Mammary epithelial cell (primary cell): ENCODE measurements around the gene DNAJB6.

ENCODE experiments used
- CTCF ChIP-seq, 2 donors: IDR thresholded peaks in 1 of 2; conservative IDR thresholded peaks in 1 of 2; 2 replicates each; pipeline ENCODE4 v1.5.1; 2011 to 2012; ENCODE audit warnings: inconsistent platforms in 2 of 2, low read length in 2 of 2, mild to moderate bottlenecking in 2 of 2, control low read depth in 1 of 2, low read depth in 1 of 2; ENCODE audit not compliant: insufficient read depth in 1 of 2; ENCODE audit errors: extremely low read depth in 1 of 2
- EZH2 ChIP-seq: IDR thresholded peaks from 2 replicates; pipeline ENCODE4 v1.6.1; 2012; ENCODE audit warnings: low read length, inconsistent platforms, borderline replicate concordance

GRCh38 chr7:157407512-157408257, 70.9 kb downstream of the DNAJB6 start:
- TF ChIP-seq CTCF (conservative IDR thresholded peaks at IDR 0.05 in 1 of 2, IDR thresholded peaks at IDR 0.05 in 1 of 2; ENCODE audit: extremely low read depth in 1 of 2, insufficient read depth in 1 of 2, low read depth in 1 of 2, low read length in 2 of 2) (no peak), EZH2 (no peak)
